SK-N-MC (cell line): ENCODE results near the gene HINFP.

Source experiments
- EZH2 ChIP-seq: fragments of 200-600 bp; sonication (generic); IDR thresholded peaks from one replicate; pipeline ENCODE4 v1.6.1; 2017; ENCODE audit warnings: antibody characterized with exemption
- FOXP2 ChIP-seq: optimal IDR thresholded peaks from 2 replicates; pipeline ENCODE3; 2011; ENCODE audit warnings: mild to moderate bottlenecking, moderate library complexity; ENCODE audit not compliant: insufficient read depth; ENCODE audit errors: extremely low read length, control extremely low read depth
- POLR2AphosphoS5 ChIP-seq: IDR thresholded peaks from 2 replicates; pipeline ENCODE4 v1.6.1; 2012; ENCODE audit warnings: mild to moderate bottlenecking, low read depth, low read length, borderline replicate concordance

DNA sequence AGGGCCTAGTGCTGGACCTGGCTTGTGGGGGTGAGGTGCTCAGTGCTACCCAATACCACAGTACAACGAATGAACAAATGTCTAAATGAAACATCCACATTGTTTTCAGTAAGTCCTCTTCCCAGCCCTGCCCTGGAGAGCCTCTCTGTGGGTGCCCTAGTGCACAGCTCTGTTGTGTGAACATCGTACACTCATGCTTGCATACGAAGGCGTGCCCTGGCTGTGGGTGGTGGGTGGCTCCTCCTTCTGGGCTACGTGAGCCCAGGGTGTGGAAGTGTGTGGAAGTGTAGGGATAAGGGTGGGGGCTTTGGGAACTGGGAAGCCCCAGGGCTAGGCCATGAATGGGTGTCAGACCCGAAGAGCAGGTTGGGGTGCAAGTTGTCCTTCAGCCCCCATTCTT lies 46.6 kb downstream of the HINFP start:
- TF ChIP-seq POLR2AphosphoS5, result no peak
- no peak for TF ChIP-seq FOXP2
- TF ChIP-seq EZH2, result no peak
